NCI-H2107 (cell line): ENCODE measurements around the gene HTR2C.
"Not testable (repeated sequence)": the region's sequence is repeated elsewhere in the genome, so short reads cannot be mapped to it uniquely, and the experiment has no call there.

Experiments
- DNase-seq: peaks from one replicate; lab custom pipeline; 2025; lab: John Stamatoyannopoulos, UW

HTR2C gene

DNA sequence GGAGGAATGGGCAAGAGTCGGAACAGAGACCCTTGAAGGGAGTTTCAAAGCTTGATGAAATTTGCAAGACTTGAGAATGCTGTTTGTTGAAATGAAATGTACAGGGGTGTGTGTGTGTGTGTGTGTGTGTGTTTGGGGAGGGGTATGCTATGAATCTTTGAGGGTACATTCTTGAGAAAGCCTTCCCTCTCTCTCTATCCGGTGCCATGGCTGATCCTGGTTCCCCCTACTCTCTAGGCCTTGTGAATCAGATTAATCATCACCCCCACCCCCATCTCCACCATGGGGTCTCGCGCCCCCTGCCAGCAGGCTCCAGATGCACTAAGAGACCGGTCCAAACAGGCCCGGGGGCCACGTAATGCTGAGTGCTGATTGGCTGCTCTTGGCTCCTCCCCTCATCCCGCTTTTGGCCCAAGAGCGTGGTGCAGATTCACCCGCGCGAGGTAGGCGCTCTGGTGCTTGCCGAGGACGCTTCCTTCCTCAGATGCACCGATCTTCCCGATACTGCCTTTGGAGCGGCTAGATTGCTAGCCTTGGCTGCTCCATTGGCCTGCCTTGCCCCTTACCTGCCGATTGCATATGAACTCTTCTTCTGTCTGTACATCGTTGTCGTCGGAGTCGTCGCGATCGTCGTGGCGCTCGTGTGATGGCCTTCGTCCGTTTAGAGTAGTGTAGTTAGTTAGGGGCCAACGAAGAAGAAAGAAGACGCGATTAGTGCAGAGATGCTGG is at the start of gene HTR2C:
Gene HTR2C, plus strand, starts transcription at position 441 of the 729 bp plus-strand sequence. CDS start 142,851 bp downstream, outside the sequence.
- DNase-seq: no peak

DNA sequence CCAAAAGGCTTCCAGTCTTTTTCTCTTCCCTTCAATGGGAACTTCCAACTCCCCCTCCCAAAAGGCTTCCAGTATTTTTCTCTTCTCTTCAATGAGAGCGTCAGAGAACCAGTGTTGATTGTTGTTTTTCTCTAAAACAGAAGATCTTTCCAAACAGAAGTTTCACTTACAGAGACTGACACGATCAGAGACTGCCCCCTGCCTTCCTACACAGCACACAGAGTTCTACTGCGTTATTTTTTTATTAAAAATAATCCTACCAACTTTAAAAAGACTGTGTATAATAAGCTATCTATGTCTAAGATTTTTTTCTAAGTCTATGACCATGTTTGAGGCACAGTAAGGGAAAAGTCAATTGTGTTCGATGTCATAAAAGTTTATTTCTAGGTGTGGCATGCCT is 3.5 kb upstream of the HTR2C start:
- no peak for DNase-seq

DNA sequence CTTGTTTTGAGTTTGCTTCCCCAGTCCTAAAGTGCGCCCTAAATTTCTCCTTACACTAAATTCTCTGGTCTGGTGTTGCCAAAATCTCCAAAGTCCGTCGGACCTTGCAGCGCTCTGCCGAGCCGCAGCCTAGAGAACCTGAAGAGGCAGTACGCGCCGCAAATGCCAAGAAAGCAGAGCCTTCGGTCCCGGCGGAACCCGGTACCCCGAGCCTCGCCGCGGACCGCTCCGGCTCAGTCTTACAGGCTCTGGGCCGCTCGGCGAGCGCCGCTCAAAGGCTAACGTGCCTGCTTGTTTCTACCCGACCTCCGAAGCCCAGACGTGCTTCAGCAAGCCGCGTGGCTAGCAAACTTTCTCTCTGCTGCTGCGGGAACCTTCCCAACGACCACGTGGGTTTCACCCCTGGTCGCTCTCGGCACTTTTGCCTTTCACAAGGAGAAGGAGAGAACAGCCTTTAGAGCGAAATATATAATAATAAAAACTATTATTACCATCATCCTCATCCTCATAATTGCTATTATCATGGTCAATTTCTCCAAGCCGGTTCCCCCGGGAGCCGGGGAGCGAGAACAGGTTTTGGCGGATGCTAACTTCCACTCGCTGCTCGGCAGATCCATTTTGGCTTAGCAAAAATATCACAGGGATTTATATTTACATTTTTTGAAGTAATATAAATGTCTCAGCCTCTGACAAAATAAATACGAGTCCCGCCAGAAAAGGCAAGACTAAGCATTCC is 2.2 kb upstream of the HTR2C start:
- DNase-seq: no peak

DNA sequence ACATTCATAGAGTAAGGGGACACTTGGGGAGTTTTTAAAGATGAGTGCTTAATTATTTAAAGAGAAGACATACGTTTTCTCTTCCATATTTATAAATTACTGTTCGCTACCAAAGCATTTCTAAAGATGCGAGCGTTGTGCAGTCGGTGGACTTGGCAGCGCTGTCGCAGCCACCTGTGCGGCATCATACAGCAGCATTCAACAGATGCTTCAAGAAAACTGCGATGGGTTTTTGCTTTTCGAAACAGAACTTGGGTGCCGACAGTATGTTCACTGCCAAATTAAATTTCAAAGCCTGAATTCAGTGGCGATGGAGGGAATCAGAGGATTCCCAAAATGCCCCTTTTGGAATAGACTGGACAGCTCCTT is 1.6 kb upstream of the HTR2C start:
- no peak for DNase-seq

DNA sequence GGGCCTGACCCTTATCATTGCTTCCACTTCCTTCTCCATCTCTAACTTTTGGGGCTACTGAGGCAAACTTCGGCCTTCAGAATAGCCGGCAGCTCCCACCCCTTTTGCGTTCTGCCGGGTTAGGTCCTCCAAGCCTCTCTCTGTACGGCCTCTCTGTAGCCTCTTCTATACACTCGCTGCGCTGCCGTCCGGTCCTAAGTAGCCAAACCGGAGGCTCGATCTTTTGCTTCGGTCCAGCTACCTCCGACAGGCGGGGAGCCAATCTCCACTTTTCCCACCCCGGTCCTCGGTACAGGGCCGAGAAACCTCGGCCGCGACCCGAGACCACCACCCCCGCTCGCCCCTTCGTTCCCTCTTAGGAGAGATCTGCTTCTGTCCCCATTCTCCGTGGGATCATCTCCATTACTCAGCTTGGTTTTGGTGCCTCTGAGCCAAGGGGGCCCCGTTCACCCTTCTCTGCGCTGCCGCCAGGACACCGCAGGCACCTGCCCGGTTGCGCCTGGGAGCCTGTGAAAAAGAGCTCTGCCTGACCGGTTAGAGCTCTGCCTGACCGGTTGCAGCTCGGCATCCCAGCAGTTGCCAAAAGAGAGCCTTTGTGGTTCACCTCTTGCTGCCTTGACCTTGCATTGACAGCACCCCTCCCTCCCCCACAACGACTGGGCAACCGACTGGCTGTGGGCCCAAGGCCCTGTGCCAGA is 1.0 kb upstream of the HTR2C start:
- DNase-seq: no peak

DNA sequence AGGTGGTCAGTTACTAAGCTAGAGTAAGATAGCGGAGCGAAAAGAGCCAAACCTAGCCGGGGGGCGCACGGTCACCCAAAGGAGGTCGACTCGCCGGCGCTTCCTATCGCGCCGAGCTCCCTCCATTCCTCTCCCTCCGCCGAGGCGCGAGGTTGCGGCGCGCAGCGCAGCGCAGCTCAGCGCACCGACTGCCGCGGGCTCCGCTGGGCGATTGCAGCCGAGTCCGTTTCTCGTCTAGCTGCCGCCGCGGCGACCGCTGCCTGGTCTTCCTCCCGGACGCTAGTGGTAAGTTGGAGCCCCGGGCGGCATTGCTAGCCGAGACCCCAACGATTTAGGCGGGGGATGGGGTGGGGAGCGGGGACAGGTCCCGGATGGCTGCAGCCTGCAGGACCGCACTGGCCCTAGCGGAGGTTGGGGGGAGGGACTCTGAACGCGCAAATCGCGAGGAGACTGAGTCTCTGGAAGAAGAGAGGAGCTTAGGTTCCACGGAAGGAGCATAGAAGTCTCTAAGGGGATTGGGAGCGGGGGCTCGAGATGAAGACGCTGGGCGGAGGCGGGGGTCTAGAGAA is 573 bp downstream of the HTR2C start:
- DNase-seq: no peak

DNA sequence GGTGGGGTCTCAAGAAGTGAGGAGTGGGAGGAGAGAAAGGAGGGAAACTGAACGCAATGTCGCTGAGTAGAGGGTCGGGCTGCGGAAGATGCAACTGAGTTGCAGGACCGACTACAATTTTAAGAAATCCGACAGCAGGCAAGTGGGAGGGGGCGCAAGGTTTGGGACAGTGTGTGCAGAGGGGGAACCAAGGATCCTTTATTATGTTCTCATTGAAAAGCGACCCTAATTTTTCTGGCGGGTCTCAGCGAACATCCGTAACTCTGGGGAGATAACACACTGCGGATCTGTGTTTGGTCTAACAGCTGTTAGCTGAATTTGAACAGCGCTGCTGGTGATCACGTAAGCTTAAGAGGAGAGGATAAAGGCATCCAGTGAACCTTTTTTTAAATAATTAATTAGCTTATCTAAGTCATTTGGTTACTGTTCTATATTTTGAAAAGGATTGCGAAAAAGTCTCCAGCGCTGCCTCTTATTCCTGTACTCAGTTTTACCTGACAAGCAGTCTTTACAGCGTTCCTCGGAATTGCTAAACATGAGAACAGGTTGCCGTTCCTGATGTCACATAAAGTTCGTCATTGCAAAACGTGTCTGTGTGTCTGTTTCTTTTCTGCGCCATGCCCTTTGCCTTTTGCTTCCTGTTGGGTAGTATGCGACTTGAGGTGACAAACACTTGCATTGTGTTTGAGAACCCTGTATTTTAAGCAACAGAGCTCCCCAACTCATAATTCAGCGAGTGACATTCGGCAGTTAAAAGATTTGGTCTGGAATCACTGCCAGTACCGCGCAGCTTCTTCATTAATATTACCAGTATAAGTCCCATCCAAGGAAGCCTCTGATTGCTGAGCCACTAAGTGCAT is 1.3 kb downstream of the HTR2C start:
- no peak for DNase-seq

DNA sequence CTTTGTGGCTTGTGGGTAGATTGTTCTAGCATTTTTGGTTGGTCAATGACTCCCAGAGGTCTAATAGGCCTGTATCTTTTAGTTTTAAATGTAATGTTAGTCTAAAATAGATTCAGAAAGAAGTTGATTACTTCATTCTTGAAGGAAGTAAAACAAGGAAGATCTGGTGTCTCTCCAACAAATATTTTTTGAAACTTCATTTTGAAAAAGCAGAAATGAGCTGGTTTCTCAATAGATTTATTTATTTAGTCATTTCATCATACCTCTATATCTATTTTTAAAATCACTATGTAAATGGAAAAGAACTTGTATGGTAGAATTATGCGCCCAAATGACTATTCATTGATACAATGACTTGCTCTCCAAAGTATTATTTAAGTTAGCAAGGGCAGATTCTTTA is 7.2 kb downstream of the HTR2C start:
- DNase-seq: no peak

DNA sequence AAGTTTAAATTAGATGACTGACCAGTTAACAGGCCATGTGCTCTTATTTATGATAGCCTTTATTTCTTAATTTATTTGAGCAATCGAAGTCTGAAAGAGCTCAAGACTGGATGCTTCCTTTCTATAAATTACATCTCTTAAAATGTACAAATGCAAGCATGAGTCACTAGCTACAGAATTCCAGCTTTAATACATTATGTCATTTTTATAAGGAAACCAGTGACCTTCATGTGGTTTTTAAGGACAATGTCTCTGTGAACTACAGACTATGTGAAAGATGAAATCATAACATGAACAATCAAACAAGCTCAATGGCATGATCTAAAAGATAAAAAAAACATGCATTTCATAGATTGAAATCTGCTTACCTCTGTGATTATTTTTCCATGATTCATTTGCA is 15.4 kb downstream of the HTR2C start:
- no peak for DNase-seq

DNA sequence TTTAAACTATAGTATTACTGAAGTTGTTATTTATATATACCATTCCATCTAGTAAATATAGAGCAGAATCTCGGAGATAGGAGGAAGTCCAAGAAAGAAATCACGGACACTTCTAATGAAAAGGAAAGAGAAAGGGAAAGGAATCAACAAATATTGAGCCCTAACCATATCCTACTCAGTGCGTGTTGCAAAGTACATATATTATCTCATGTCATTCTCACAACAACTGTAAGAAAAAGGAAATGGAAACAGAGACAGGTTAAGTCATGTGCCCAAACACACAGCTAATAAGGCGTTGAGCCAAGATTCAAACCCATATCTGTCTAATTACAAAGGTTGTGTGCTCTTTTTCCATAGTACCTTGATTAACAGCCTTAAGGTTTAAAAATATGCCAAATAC is 16.0 kb downstream of the HTR2C start:
- no peak for DNase-seq

DNA sequence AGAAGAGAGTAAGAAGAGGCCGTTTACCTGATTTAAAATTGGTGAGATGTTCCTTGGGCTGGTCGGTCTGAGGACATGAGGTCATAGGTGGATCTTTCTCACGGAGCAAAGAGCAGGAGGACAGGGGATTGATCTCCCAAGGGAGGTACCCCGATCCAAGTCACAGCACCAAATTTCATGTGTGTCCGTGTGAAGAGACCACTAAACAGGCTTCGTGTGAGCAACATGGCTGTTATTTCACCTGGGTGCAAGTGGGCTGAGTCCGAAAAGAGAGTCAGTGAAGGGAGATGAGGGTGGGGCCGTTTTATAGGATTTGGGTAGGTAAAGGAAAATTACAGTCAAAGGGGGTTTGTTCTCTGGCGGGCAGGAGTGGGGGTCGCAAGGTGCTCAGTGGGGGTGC is 22.7 kb downstream of the HTR2C start:
- DNase-seq: not testable (repeated sequence)

DNA sequence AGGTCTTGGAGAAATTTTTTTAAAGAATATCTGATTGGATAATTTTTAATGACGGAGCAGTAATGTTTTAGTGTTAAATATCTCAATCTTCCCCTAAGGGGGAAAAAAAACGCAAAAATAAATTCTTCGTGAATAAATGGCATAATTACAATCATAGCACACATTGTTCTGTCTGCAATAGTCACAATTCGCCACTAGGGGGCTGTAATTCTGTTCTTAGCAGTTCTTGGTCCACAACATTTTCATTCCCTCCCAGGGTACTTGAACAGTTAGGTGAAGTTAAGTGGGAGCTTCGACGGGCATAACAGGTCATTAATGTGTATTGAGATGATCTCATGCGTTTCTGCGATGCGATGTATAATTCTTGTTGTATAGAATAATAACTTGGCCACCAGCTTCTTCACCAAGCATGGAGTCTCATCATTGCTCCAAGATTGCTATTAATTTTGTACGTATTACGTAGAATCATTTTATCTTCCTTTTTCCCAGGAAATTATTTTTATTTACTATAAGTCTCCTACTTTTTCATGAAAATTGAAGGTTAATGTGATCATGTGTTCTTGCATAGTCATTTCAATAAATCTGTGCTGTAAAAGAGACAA is 27.2 kb downstream of the HTR2C start:
- peak; percentile 5 for DNase-seq

DNA sequence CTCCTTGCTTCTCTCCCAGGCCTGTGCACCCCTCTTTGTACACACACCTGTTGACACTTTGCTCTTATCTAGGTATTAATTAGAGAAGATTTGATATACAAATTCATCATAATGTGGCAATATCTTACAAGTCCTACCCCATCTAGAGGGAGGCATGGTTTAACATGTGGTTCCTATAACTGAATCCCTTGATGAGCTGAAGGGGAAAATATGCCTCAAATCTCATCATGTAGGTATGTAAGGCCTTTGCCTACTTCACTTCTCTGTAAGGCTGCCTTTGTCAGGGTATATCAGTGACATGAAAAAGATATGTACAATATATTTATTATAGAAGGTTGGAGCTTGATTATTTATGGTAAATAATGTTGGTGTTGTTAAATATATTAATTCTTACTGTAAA is 31.9 kb downstream of the HTR2C start:
- no peak for DNase-seq

DNA sequence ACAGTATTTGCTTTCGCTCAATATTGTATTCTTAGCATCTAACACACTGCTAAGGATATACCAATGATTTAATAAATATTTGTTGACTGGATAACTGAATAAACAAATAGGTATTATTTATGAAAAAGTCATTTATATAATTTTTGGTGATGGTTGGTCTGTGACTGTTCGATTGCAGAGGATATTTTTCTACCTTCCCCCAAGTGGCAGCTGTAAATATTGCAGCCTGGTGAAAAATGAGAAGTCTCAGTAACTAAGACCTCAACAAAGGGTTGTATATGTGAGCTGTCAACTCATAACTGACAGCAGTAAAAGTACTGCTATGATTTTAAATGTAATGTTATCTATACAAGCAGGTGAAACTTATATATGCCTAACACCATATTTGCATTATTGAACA is 36.0 kb downstream of the HTR2C start:
- no peak for DNase-seq

DNA sequence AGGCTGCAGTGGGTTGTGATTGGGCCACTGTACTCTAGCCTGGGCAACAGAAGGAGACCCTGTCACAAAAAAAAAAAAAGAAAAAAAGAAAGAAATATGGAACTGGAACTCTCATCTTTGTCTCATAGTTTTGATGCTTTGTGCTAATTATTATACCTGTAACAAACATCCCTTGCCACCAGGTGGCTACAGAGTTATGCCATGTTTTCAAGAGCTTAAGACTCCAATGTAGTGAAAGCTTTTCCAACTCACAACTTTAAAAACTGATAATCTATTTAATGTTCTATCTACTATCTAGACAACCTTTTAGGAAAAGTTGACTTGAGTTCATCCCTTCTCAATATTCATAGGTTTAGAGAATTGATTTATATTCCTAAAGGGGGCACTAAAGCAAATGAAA is 42.4 kb downstream of the HTR2C start:
- no peak for DNase-seq

DNA sequence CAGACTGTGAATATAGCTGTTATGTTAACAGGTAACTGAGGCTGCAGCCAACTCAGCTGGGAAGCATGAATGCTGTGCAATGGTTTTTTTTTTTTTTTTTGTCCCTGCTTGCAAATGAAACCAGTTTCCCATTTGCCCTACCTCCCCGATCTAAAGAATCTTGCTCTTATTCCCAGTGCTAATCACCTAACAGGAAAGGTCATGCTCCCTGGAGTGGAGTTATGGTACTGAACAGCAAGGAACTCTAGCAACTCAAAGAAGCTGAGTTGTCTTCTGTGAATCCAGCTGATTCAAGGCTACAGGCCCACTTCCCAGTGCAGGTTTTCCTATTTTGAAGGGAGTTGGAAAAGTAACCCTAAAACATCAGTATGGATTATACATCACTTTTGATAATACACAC is 52.1 kb downstream of the HTR2C start:
- DNase-seq: no peak

DNA sequence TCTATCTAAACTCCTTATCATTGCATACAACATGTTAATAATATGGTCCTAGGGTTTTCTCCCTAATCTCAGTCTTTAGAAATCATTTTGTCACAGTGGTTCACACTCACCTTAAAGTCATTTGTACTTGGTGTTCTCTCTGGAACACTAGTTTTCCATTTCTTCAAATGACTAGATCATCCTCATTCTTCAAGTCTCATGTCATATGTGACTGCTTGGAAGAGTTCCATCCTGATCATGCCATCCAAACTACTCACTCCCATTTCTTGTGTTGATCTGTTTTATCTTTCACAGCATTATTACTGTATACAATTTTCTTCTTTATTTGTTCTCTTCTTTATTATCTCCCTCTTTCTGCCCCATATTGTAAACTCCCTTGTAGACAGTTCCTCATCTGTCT is 66.5 kb downstream of the HTR2C start:
- no peak for DNase-seq

DNA sequence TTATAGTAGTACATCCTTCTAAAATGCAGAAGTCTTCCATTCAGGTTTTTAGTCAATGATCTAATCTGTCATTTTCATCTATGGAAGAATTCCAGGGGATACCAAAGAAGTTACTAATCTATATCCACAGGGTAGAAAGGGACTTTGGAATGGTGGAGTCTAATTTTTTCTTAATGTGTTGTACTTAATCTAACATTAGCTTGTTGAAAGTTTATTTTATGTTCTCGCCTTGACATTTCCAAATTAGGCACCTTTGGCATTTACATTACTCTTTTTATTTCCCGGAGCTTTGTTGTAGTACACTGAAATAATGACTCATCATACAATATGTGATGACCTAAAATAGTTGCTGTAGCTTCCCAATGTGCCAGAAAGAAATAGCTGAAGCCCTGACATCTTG is 91.5 kb downstream of the HTR2C start:
- no peak for DNase-seq

DNA sequence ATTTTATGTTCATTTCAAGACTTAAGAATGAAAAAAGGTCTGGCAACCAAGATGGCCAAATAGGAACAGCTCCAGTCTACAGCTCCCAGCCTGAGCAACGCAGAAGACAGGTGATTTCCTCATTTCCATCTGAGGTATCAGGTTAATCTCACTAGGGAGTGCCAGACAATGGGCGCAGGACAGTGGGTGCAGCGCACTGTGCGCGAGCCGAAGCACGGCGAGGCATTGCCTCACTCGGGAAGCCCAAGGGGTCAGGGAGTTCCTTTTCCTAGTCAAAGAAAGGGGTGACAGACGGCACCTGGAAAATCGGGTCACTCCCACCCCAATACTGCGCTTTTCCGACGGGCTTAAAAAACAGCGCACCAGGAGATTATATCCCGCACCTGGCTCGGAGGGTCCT is 116.6 kb downstream of the HTR2C start:
- not testable (repeated sequence) for DNase-seq

DNA sequence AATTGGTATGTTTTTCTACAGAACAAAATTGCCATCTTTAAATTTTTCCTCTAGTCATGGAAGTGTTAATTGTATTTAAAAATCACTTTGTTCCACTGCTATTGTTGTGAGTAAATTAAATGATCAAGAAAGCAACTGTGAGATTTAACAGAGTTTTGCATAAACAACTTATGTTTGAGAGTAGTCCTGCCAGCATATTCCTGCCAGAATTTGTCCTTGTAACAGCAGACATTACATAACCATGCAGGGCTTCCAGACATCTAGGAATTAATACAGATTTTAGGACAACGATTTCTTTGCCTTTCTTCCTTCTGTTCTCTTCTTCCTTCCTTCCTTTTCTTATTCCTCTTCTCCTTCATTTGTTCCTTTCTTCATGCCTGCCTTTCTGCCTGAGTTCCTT is 125.5 kb downstream of the HTR2C start:
- DNase-seq: no peak

DNA sequence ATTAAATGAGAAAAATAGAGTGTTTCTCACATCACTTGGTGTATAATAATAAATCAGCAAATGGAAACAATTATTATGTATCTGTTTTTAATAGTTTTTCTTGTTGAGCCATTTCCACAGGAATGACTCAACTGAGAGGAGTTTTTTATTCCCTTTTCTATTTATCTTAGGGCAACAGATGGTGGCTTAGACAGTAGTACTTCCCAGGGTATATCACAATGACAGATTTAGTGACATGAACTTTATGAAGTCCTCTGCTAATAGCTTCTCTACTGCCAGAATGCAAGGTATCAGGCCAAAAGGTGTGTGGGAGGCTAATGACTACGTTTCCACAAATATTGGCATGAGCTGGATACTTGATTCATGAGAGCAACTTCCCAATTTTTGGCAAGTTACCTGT is 126.7 kb downstream of the HTR2C start:
- no peak for DNase-seq

DNA sequence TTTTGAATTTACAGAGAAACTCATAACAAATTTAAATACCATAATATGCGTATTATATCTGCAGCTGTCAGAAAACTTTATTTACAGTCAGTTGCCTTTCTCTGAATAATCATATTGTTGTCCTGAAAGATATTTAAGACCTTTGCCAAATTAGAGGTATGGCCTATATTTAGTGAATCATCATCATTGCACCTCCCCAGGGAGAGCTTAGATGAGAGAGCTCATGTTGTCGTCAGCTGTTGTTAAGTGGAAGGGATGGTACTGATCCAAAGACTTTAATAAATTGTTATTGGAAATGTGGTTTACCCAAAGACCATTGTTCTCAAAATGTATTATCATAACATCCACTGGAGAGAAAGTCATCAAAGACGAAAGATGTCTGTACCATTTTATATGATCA is 128.6 kb downstream of the HTR2C start:
- DNase-seq: no peak
